Endothelial cell of hepatic sinusoid (primary cell): ENCODE results near the gene ABCG2.

ENCODE experiments used
- in situ Hi-C: cut with HindIII; loops from 2 replicates; pipeline ENCODE4 v1.10.0; 2017; ENCODE audit warnings: low sequenced_read_pairs

ABCG2 gene

DNA sequence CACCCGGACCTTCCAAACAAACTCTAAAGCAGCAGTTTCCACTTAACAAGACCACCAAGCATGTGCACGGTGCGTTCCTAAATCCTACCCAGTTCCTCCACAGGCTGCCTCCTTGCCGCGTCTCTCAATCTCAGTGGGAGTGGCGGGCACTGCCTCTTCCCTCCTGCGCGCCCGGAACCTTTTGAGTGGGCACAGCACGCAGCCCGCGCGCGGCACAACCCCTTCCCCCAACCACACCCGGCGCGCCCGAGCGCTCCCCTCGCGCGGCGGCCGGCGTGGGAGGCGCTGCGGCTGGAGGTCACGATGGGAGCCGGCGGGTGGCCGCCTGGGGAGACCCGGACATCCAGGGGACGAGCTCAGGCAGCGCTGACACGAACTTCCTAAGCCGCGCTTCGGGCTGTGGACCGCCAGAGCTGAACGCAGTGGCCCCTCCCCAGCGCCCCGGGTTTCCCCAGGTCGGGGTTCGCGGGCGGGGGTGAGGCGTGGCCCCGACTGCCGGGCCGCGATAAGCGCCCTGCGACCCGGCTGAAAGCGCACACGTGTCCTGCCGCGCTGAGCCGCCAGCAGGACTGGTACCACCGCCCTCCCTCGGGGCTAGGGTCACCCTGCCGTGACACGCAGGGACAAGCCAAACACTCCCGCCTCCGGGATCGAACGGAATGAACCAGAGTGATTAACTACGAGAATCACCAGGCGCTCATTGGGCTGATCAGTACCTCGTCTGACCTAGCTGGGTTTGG lies at the start of gene ABCG2:
ABCG2 (minus strand) TSS at position 151 of the 740 bp plus-strand sequence. CDS start 18,644 bp downstream, outside the sequence.
- in situ Hi-C loops, result no loop called here

DNA sequence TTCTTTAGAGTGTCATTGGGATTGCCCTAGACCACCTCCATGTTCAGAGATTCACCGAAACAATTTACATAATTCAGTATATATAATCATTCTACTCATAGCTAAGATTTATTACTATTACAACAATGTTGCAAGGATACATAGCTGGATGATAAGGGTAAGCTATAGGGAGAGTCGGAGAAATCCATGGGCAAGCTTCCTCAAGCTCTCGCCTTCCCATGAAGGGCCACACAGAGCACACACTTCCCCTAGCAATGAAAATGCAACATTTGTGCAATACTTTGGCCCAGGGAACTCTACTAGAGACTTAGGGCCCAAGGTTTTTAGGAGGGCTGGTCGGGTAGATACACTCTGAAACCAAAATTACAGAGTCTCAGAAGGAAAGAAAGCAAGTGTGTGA lies 49.7 kb upstream of the ABCG2 start:
- in situ Hi-C loops, result no loop called here

DNA sequence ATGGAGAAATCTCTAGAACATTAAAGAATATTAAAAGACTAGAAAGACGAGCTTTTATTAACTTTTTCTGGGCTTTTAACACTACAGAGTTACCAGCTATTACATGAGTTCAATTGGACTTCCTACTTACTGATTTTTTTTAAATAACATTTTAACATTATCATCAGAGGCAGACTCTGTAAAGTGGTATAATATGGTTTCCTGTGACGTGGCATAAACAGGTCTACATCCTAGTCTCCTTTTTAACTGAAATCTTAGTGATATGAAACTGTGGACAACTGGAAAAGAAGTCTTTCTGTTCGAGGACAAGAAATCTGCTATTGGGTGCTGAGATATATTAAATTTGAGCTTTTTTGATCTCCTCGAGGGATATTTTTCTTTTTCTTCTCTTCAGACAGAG lies 48.7 kb upstream of the ABCG2 start:
- in situ Hi-C loops, result no loop called here

DNA sequence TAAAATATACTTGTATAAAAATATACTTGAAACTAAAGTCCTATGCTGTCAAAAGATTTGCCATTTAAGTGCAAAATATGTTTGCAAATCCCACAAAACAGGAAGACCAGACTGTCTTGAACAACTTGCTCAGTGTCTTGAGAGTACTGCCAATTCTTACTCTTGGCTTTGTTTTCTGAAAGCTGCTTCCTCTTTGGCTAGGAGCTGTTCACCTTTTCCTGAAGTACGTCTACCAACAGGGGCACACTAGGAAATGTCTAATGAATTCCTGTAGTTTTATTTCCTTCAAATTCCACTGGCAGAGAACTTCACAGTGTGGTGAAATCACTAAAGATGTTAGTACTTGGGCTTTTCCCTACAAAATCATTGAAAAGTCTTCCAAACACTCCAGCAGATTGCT lies 46.4 kb upstream of the ABCG2 start:
- in situ Hi-C loops, result no loop called here

DNA sequence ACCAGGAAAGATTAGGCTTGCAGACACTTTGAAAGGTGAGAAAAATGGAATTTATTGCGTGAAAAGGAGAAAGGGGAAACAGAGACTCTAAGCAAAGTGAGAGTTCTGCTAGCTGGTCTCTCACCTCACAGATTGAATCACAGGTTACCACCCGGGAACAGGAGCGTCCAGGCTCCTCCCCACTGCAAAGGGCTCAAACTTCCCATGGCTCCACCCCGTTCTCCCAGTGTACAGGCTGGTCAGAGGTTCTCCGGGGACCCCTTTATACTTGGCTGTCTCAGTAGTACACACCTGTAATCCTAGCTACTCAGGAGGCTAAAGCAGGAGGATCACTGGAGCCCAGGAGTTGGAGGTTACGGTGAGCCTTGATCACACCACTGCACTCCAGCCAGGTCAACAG lies 44.0 kb upstream of the ABCG2 start:
- in situ Hi-C loops, result no loop called here

DNA sequence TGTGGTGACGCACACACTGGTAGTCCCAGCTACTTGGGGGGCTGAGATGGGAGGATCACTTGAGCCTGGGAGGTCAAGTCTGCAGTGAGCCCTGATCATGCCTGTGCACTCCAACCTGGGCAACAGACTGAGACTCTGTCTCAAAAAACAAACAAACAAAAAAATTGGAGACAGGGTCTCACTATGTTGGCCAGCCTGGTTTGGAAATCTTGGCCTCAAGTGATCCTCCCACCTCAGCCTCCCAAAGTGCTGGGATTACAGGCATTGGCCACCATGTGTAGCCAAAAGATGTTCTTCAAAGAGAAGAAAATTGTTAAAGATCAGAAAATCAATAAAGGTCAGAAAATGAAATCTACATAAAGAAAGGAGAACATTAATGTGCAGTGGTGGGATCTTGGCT lies 41.7 kb upstream of the ABCG2 start:
- in situ Hi-C loops, result no loop called here

DNA sequence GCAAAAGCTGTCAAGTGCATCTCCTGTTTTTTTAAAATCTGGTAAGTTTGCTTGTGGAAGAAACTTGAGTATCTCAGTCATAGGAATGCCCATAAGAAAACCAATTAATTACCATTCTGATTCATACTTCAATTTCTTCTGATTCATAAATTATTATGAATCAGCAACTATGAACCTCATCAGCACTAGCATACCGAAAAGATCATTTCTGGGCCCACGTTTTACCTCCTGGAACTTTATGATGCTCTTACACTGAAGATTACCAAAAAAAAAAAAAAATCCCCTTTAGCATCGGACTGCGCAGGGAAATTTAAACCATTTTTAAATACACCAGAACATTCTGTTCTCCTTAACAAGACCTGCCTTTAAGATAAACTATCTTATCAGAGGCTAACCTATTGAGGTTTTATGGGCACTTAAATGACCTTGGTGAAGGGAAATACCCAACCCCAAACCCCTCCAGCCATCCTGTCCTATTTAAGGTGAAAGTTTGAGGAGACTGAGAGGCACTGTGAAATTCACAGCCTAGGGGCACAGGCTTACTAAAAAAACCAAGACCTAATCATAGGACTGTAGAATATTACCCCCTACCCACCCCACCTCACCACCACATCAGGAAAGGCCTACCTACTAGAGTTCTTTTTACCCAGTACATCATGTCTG lies 38.2 kb upstream of the ABCG2 start:
- in situ Hi-C loops, result no loop called here

DNA sequence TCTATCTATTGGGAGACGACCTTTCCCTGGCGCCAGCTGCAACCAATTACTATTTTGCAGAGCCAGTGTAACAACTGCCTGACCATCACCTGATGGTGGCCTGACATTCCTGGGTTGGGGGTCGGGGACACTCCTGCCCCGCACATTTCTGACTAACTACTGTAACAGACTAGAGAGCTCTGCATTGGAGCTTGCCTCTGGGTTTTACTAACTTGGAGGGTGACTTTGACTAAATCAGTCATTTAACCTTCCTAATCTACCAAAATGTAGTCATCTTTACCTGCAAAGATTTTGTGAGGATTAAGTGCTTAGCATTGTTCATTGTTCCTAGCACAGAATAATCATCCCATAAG lies 37.5 kb upstream of the ABCG2 start:
- in situ Hi-C loops, result no loop called here

DNA sequence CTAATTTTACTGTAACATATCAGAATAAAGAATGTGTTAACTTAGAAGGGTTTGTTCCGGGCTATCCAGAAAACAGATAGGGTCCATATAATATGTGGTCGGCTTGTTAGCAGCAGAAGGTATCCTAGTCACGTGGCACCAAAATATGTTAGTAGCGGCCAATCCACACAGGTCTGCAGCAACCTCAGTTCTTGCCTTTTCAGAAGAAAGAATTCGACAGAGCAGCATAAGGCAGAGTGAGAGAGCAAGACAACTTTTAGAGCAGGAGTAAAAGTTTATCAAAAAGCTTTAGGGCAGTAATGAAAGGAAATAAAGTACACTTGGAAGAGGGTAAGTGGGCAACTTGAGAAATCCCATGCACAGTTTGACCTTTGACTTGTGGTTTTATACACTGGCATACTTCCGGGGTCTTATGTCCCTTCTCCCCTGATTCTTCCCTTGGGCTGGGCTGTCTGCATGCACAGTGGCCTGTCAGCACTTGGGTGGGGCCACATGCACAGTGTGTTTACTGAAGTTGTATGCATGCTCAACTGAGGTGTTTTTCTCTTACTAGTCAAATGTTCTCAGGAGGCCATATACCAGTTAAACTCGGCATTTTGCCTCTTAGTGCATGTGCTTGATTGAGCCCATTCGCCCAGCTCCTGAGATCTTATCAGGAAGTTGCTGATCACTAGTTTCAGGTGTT lies 37.0 kb upstream of the ABCG2 start:
- in situ Hi-C loops, result no loop called here

DNA sequence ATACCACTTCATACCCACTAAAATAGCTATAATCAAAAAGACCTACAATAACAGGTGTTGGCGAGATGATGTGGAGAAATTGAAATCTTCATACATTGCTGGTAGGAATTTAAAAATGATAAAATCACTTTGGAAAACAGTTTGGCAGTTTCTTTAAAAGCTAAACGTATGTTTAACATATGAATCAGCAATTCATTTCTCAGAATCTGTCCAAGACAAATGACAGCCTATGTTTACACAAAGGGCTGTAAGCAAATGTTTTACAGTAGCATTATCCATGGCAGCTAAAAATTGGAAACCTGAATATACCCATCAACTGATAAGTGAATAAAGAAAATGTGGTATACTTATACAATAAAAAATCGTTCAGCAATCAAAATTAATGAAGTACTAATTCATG lies 33.0 kb upstream of the ABCG2 start:
- in situ Hi-C loops, result no loop called here

DNA sequence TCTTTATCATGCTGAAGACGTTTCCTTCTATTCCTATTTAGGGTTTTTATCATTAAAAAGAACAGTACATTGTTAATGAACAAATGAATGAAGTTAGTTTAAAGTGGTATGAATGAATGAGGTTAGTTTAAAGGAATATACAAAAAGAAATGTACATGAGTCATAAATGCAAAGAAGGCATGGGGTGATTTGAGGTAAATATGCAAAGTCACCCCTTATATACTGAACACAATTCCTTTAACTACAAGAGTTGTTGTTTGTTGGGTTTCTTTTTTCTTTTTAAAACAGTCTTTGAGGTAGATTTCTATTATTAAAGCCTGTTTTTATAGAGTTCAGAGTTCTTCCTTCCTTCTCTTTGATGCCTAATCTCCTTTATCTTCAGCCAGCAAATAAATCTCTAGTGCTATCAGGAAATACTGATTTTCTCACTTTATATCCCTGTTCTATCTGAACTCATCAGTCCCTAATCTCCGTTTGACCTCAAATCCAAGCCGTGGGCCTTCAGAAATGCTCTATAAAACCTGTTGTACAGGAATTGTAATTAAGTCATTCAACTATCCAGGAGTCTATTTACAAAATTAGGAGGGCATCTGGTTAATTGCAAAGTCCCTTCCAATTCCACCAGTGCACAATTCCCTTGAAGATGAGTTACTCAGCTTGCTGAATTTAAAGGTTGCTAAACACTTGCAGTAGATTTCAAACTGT lies 31.6 kb upstream of the ABCG2 start:
- in situ Hi-C loops, result no loop called here

DNA sequence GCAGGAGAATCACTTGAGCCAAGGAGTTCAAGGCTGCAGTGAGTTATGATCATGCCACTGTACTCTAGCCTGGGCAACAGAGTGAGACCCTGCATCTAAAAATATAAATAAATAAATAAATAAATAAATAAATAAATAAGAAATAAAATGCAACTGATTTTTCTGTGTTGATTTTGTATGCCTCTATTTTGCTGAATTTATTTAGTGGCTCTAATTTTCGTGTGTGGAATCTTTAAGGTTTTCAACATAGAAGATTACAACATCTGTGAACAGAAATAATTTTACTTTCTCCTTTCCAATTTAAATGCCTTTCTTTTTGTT lies 30.9 kb upstream of the ABCG2 start:
- in situ Hi-C loops, result no loop called here

DNA sequence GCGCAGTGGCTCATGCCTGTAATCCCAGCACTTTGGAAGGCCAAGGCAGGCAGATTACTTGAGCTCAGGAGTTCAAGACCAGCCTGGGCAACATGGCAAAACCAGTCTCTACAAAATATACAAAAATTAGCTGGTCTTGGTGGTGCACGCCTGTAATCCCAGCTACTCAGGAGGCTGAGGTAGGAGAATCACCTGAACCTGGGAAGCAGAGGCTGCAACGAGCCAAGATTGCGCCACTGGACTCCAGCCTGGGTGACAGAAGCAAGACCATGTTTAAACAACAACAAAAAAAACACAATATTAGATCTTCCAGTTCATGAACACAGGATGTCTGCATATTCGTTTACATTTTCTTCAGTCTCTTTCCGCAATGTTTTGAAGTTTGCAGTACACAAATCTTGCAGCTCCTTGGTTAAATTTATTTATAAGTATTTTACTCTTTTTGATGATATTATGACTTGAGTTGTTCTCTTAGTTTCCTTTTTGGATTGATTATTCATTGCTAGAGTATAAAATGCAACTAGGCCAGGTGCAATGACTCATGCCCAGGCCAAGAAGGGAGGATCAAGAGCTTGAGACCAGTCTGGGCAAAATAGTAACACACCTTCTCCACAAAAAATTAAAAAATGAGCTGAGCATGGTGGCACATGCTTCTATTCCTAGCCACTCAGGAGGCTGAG lies 30.4 kb upstream of the ABCG2 start:
- in situ Hi-C loops, result no loop called here

DNA sequence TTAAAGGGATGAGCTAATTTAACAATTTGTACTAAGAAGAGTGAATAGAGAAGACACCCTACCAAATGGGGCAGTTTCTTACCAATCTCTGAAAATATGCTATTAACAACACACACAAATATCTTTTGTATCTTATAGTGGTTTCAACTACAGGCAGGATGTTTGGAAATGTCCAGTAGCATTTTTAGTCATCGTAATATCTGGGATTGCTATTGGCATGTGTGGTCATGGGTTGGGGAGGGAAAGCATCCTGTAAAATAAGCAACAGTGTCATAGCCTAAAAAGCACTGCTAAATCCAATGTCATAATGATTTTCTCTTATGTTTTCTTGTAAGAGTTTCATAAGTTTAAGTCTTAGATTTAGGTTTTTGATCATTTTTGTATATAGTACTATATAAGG lies 29.3 kb upstream of the ABCG2 start:
- in situ Hi-C loops, result no loop called here

DNA sequence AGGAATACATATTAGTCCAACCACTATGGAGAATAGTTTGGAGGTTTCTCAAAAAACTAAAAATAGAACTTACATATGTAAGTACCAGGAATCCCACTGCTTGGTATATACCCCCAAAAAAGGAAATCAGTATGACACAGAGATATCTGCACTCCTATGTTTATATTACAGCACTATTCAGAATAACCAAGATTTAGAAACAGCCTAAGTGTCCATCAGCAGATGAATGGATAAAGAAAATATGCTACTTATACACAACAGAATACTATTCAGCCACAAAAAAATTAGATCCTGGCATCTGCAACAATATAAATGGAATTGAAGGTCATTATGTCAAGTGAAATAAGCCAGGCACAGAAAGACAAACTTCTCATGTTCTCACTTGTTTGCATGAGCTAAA lies 27.5 kb upstream of the ABCG2 start:
- in situ Hi-C loops, result no loop called here

DNA sequence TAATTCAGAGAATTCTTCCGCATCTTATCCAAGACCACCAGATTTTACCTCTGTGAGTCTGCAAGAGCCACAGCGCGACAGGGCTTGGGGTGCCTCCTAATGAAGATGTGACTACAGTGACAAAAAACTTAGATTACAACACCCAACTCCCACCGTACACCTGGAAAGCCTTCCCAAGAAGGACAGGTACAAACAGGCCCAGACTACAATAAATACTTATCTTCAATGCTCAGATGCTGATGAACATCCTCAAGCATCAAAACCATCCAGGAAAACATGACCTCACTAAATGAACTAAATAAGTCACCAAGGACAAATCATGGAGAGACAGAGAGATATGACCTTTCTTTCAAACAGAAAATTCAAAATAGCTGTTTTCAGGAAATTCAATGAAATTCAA lies 20.8 kb upstream of the ABCG2 start:
- in situ Hi-C loops, result no loop called here

DNA sequence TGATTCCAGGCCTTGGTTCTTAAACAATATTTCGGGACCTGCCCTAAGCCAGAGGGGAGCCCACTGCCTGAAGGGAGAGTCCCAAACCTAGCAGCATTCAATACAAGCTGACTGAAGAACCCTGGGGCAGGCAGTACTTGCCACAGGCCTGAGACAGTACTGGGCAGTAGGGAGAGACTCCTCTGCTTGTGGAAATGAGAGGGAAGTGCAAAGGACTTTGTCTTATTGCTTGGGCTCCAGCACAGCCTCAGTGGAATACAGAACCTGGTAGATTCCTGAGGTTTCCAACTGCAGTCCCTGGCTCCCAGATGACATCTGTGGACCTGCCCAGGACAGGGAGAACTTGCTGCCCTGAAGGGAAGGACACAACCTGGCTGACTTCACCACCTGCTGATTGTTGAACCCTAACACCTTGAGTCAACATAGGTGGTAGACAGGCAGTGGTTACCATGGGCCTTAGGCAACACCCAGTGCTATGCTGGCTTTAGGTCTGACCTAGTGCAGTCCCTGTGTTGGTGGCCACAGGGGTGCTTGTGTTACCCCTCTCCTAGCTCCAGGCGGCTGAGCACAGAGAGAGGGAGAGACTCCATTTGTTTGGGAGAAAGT lies 20.3 kb upstream of the ABCG2 start:
- in situ Hi-C loops, result no loop called here

DNA sequence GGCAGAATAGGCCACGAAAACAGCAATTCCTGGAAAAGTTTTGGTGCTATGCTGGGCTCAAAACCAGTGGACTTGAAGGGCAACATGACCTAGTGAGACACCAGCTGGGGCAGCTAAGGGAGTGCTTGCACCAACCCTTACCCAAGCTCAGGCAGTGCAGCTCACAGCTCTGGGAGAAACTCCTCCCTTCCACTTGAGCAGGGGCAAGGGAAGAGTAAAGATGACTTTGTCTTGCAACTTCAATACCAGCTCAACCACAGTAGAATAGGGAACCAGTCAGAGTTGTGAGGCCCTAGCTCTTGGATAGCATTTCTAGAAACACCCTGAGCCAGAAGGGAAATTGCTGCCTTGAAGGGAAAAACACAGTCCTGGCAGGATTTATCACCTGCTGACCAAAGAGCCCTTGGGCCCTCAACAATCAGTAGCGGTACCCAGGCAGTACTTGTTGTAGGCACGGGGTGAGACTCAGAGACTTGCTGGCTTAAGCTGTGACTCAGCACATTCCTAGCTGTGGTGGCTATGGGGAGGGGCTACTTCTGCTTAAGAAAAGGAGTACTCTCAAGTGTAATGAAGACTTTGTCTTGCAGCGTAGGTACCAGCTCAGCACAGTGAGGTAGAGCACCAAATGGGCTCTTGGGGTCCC lies 19.7 kb upstream of the ABCG2 start:
- in situ Hi-C loops, result no loop called here

DNA sequence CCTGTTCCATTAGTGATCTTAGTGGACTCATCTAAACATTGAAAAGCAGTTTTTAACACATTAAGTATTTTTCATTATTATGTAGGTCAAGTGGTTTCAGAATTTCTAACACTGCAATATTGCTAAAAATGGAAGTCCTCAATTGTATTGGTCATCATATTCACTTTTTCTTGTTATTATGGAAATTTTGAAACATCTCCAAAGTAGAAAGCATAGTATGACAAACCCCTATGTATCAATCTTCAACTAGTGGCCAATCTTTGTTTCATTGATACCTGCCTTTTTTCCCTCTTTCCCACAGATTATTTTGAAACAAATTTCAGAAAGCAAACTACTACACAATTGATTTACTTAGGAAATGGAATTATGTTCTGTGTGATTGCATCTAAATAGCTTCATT lies 14.5 kb upstream of the ABCG2 start:
- in situ Hi-C loops, result no loop called here

DNA sequence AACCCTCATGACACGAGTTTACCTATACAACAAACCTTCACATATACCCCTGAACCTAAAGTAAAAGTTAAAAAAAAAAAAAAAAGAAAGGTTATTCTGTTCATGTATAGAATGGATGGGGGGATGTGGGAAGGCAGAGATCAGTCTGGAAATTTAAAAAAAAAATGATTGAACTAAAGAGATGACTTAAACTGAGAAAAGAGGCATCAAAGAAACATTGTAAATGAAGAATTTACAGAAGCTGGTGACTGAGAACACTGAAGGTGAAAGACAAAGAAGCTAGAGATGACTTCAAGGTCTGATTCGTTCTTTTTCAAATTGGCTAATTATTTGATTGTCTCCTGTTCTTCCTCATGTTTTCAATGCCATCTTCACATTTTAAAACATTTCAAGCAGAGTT lies 12.8 kb upstream of the ABCG2 start:
- in situ Hi-C loops, result no loop called here
